HFF-Myc (cell line): ENCODE results near the gene GSK3B.

Experiments
- DNase-seq: peaks from one replicate; pipeline ENCODE4 v3.0.0-alpha.2; 2011; ENCODE audit warnings: low read depth; ENCODE audit errors: extremely low read depth
- H3K4me3 ChIP-seq: replicated peaks from 2 replicates; pipeline ENCODE4 v1.5.1; 2011; ENCODE audit warnings: low read depth, mild to moderate bottlenecking, control low read depth, low read length
- TF ChIP-seq, protein P1 (sequence below): IDR thresholded peaks from 2 replicates; pipeline ENCODE4 v1.5.1; 2012; ENCODE audit warnings: mild to moderate bottlenecking, low read depth, low read length, control low read depth; ENCODE audit errors: missing control alignments

The GSK3B gene

DNA sequence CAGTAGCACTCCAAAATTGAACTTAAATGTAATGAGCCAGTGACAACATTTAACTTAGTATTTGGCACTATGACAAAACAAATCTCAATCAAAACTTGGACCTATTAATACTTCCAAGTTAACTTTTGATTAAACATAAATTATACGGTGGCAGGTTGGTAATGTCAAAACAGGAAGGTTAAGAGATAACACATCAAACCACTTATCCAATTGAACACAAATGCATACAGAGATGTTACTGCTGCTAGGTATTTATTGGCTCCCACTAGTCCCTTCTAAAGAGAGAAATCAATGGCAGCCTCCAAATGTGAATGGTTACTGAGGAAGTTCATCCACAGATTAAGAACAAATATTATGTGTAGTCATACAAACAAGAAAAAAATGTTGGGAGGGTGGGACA lies 1.8 kb downstream of the GSK3B start:
- TF ChIP-seq, protein P1, sequence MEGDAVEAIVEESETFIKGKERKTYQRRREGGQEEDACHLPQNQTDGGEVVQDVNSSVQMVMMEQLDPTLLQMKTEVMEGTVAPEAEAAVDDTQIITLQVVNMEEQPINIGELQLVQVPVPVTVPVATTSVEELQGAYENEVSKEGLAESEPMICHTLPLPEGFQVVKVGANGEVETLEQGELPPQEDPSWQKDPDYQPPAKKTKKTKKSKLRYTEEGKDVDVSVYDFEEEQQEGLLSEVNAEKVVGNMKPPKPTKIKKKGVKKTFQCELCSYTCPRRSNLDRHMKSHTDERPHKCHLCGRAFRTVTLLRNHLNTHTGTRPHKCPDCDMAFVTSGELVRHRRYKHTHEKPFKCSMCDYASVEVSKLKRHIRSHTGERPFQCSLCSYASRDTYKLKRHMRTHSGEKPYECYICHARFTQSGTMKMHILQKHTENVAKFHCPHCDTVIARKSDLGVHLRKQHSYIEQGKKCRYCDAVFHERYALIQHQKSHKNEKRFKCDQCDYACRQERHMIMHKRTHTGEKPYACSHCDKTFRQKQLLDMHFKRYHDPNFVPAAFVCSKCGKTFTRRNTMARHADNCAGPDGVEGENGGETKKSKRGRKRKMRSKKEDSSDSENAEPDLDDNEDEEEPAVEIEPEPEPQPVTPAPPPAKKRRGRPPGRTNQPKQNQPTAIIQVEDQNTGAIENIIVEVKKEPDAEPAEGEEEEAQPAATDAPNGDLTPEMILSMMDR: no peak

DNA sequence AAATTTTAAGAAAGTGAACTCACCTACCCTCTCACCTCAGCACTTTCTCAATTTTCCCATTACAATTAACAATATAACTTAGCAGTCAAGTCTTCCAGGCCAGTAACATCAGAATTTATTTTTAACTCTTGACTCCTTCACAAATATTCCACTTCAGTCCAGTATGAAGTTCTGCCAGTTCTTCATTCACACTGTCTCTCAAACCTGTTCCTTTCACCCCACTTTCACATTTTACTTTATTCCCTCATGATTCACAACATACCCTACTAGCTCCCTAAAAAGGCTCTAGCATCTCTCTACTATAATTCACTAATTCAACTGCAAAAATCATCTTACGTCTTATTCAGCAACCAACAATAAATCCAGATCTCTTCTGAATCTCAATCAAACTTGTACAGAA lies 3.8 kb downstream of the GSK3B start:
- TF ChIP-seq, protein P1: no peak
- peak overlapping the region; percentile 75 for H3K4me3 ChIP-seq
- DNase-seq: no peak

More for the DNA sequence above, 1.8 kb downstream of the GSK3B start:
- peak overlapping the region; percentile 75 for H3K4me3 ChIP-seq
- DNase-seq: no peak

DNA sequence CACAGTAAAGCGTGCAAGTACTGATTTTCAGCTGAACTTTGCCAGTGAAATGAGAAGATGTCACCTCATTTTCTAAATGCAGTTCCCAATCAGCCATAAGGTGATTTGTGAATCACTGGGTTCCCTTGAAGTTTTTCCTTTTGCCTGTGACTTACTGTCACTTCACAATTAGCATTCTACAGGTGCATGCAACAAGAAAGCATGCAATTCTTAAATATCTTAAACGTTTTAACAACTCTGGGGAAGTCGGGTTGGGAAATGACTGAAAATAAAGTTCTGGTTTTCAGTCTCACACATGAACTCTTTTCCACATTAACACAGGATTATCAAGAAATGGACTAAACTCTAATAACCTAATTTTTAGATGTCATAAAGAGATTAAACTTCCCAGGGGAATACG lies 5.2 kb downstream of the GSK3B start:
- H3K4me3 ChIP-seq: no peak overlapping the region
- TF ChIP-seq, protein P1: no peak
- DNase-seq: no peak

DNA sequence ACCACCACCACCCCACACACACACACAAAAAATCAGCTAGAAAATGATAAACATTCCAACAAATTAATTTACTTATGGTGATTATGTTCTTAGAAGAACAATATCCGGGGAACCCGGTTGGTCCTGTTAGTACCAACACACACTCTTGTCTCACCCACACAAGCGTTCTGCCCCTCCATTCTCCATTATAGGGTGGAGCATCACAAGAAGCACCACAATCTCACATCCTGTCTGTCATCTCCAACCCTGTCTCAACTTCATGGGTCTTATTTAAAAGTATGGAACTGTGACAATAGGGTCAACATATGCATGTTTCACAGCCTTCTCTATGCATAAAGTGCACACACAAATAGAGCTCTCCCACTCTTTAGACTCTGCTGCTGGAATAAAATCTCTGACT lies 5.6 kb downstream of the GSK3B start:
- no peak for DNase-seq
- TF ChIP-seq, protein P1: no peak
- no peak overlapping the region for H3K4me3 ChIP-seq

DNA sequence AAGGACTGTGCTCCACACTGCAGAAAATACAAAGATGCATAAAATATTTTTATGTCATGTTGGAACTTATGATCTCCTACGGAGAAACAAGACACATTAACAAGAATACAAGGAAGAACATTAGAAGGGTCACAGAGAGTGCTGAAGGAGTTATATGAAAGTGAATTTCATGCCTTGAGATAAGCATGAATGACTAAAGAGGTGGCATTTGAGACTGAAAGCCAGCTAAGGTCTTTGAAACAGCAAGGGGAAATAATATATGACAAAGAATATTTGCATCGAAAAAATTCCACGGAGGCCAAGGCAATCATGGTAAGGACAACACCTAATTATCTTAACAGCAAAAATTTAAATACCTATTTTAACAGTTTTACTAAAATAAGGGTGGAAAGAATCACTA lies 12.5 kb downstream of the GSK3B start:
- no peak for DNase-seq
- no peak overlapping the region for H3K4me3 ChIP-seq
- TF ChIP-seq, protein P1: no peak

DNA sequence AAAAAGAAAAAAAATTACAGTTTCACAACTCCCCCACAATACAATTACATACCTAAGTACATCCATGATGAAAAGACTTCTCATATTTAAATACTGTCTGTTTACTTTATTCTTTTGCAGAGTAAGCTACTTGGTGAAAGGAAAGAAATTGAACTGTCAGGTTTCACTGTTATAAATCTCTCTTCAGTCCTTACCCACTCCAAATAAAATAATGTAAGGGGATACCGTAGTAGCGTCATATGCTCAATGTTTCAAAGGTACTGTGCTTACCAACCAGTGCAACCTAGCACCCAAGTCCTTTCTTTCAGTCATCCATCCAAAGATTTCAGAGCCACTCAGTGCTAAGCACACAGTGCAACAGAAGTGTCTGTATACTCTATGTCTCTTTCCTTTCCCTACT lies 13.4 kb downstream of the GSK3B start:
- DNase-seq: no peak
- TF ChIP-seq, protein P1: no peak
- no peak overlapping the region for H3K4me3 ChIP-seq

DNA sequence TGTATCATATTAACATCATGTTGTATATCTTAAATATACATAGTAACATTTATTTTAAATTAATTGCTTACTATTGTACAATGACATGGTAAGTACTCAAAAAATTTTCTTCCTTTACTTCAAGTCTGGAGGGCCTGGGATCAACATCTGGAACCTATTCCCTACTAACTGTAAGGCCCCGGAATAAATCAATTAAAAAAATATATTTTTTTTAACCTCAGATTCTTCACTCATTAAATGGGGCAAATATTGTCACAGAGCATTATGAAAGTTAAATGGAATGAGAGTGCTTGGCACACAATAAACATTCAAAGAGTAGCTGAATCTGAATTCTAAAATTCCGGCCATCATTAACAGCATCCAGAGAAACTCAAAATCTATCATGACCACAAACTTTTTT lies 16.5 kb downstream of the GSK3B start:
- no peak for DNase-seq
- no peak overlapping the region for H3K4me3 ChIP-seq
- TF ChIP-seq, protein P1: no peak
